IMR-90 (cell line): ENCODE data around the gene TMEM184C.
A peak's percentile ranks its signal among the peaks of the same experiment; 100 is the strongest.

Experiments
- BHLHE40 ChIP-seq: fragments of 150-350 bp; IDR thresholded peaks from 2 replicates; pipeline ENCODE4 v1.6.1; 2016; ENCODE audit warnings: mild to moderate bottlenecking, low read depth, low read length
- CEBPB ChIP-seq: IDR thresholded peaks from 2 replicates; pipeline ENCODE4 v1.6.1; 2012; ENCODE audit warnings: low read depth, low read length, improper control_type of control experiment
- CTCF ChIP-seq: conservative IDR thresholded peaks from 2 replicates; pipeline ENCODE4 v1.5.1; 2012; ENCODE audit warnings: mild to moderate bottlenecking, low read depth, low read length, improper control_type of control experiment
- MAFK ChIP-seq: IDR thresholded peaks from 2 replicates; pipeline ENCODE4 v1.6.1; 2012; ENCODE audit warnings: low read depth, low read length, improper control_type of control experiment
- MAZ ChIP-seq: IDR thresholded peaks from 2 replicates; pipeline ENCODE4 v1.6.1; 2012; ENCODE audit warnings: low read depth, mild to moderate bottlenecking, low read length, improper control_type of control experiment, moderate library complexity, borderline replicate concordance
- MXI1 ChIP-seq: IDR thresholded peaks from 2 replicates; pipeline ENCODE4 v1.6.1; 2012; ENCODE audit warnings: low read depth, mild to moderate bottlenecking, low read length, moderate library complexity, borderline replicate concordance
- NFE2L2 ChIP-seq: fragments of 150-350 bp; IDR thresholded peaks from 2 replicates; pipeline ENCODE4 v1.6.1; 2016; ENCODE audit warnings: low read depth, mild to moderate bottlenecking, low read length
- POLR2A ChIP-seq: IDR thresholded peaks from 2 replicates; pipeline ENCODE4 v1.6.1; 2012; ENCODE audit warnings: mild to moderate bottlenecking, low read depth, low read length
- RAD21 ChIP-seq: IDR thresholded peaks from 2 replicates; pipeline ENCODE4 v1.6.1; 2012; ENCODE audit warnings: low read length, improper control_type of control experiment
- RCOR1 ChIP-seq: IDR thresholded peaks from 2 replicates; pipeline ENCODE4 v1.6.1; 2012; ENCODE audit warnings: mild to moderate bottlenecking, low read length, improper control_type of control experiment; ENCODE audit not compliant: insufficient replicate concordance
- RFX5 ChIP-seq: IDR thresholded peaks from 2 replicates; pipeline ENCODE4 v1.8.0; 2012; ENCODE audit warnings: low read depth, mild to moderate bottlenecking, low read length, moderate library complexity
- SMC3 ChIP-seq: fragments of 150-350 bp; IDR thresholded peaks from 2 replicates; pipeline ENCODE4 v1.6.1; 2016; ENCODE audit warnings: low read depth, mild to moderate bottlenecking, antibody characterized with exemption, low read length, moderate library complexity
- TF ChIP-seq, protein P1 (sequence below): fragments of 150-350 bp; IDR thresholded peaks from 2 replicates; pipeline ENCODE4 v1.6.1; 2017; ENCODE audit warnings: mild to moderate bottlenecking, antibody characterized with exemption, low read length, low read depth

DNA sequence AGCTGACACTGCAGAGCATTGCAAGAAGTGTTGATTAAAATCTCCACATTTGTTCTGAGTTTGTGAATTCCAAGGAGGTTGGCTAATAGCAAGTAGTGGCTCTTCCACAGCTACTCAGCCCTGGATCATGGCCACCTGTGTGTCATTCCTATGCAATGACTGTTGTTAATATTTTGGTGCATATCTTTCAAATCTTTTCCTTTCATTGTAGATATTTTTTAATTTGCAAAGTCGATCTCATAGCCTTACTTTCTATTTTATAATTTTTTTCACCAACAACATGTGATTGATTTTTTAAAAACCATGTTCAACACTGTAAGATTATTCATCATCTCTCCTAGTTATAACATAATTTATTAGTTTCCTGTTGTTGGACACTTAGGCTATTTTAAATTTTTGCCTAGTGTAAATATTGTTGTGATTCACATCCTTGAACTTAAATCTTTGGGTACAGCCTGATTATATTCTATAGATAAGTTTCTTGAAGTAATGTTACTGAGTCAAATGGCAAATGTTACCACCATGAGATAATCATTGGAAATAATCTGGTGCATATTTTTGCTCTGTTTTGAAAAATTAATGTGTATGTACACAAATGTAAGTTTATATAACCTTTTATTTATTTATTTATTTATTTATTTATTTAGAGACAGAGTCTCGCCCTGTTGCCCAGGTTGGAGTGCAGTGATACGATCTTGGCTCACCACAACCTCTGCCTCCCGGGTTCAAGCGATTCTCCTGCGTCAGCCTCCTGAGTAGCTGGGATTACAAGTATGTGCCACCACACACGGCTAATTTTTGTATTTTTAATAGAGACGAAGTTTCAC is 97.6 kb downstream of the TMEM184C start:
- TF ChIP-seq CTCF: no peak
- no peak for TF ChIP-seq MXI1
- TF ChIP-seq, protein P1, sequence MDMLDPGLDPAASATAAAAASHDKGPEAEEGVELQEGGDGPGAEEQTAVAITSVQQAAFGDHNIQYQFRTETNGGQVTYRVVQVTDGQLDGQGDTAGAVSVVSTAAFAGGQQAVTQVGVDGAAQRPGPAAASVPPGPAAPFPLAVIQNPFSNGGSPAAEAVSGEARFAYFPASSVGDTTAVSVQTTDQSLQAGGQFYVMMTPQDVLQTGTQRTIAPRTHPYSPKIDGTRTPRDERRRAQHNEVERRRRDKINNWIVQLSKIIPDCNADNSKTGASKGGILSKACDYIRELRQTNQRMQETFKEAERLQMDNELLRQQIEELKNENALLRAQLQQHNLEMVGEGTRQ: no peak
- TF ChIP-seq RAD21: no peak
- peak; percentile 71; the same call in 1 of the 2 replicates for TF ChIP-seq CEBPB
- no peak for TF ChIP-seq MAZ
- TF ChIP-seq RCOR1: no peak
- TF ChIP-seq NFE2L2: no peak
- no peak for TF ChIP-seq BHLHE40
- no peak for TF ChIP-seq MAFK
- TF ChIP-seq SMC3: no peak
- TF ChIP-seq RFX5: no peak
- no peak for TF ChIP-seq POLR2A
